BLaER1 treated with 17β-estradiol and CSF1 and Interleukin-3, amounts not matched to agents 10 nM and 100 nM (cell line): Measurements from ENCODE around the gene VWDE.
A peak's percentile ranks its signal among the peaks of the same experiment; 100 is the strongest.

Experiments
- H3K27ac ChIP-seq, 11 experiments: shearing (Covaris generic); formaldehyde crosslinking; 2 replicates each; pipeline ENCODE4 v1.8.1; 2022
- H3K27me3 ChIP-seq, 11 experiments: shearing (Covaris generic); formaldehyde crosslinking; 2 replicates each; pipeline ENCODE4 v1.8.1; 2022
- H3K36me3 ChIP-seq, 11 experiments: shearing (Covaris generic); formaldehyde crosslinking; 2 replicates each; pipeline ENCODE4 v1.8.1; 2022
- H3K4me1 ChIP-seq, 10 experiments: shearing (Covaris generic); formaldehyde crosslinking; 2 replicates each; pipeline ENCODE4 v1.8.1; 2022
- H3K4me2 ChIP-seq, 11 experiments: shearing (Covaris generic); formaldehyde crosslinking; 2 replicates each; pipeline ENCODE4 v1.8.1; 2022
- H3K4me3 ChIP-seq, 10 experiments: shearing (Covaris generic); formaldehyde crosslinking; 2 replicates each; pipeline ENCODE4 v1.8.1; 2022
- H3K9ac ChIP-seq, 11 experiments: shearing (Covaris generic); formaldehyde crosslinking; 2 replicates each; pipeline ENCODE4 v1.8.1; 2022
- H3K9me3 ChIP-seq, 11 experiments: shearing (Covaris generic); formaldehyde crosslinking; replicated peaks in 1 of 11; 2 replicates each; pipeline ENCODE4 v1.8.1; 2022
- H4K20me1 ChIP-seq, 11 experiments: shearing (Covaris generic); formaldehyde crosslinking; 2 replicates each; pipeline ENCODE4 v1.8.1; 2022
- Cebpa-rat ChIP-seq, 11 experiments: shearing (Covaris generic); IDR thresholded peaks; 2 replicates each; pipeline ENCODE4 v1.8.1; 2022

The VWDE gene

GRCh38 chr7:12300415-12300814 lies 103.2 kb downstream of the VWDE start:
- Histone ChIP-seq H3K9ac (no peak overlapping the region), H3K4me1 (peaks cover 0 to 3% (median under 1%) of the 10 kb centered on the region in 10 experiments; a peak in 9 of 20 replicates), H3K4me2 (no peak overlapping the region), H3K36me3 (no peaks in the 10 kb centered on the region), H3K9me3 (peaks cover 0 to 17% (median 8%) of the 10 kb centered on the region in 11 experiments; a peak in 12 of 22 replicates), H3K4me3 (no peak overlapping the region), H4K20me1 (no peaks in the 10 kb centered on the region), H3K27me3 (no peaks in the 10 kb centered on the region), H3K27ac (no peak overlapping the region)
- no peak for TF ChIP-seq Cebpa-rat (IDR thresholded peaks at IDR 0.05)

- no peaks in the 10 kb centered on the region for H4K20me1 ChIP-seq
- H3K4me3 ChIP-seq: no peak overlapping the region
- no peaks in the 10 kb centered on the region for H3K36me3 ChIP-seq
- peaks cover 9 to 14% (median 11%) of the 10 kb centered on the region in 10 experiments for H3K4me1 ChIP-seq
- H3K27me3 ChIP-seq: no peaks in the 10 kb centered on the region
- no peak overlapping the region for H3K4me2 ChIP-seq
- H3K27ac ChIP-seq: no peak overlapping the region
- H3K9ac ChIP-seq: no peak overlapping the region
- peaks cover 0 to 14% (median 9%) of the 10 kb centered on the region in 11 experiments; a peak in 13 of 22 replicates for H3K9me3 ChIP-seq
- TF ChIP-seq Cebpa-rat (IDR thresholded peaks at IDR 0.05): no peak
These were observed 104.3 kb downstream of the VWDE start for GRCh38 chr7:12299367-12299766.

- Histone ChIP-seq H3K4me1 (peaks cover 12 to 17% (median 15%) of the 10 kb centered on the region in 10 experiments), H3K4me2 (no peak overlapping the region), H3K36me3 (no peaks in the 10 kb centered on the region)
These were observed 106.2 kb downstream of the VWDE start for GRCh38 chr7:12297283-12298108.

GRCh38 chr7:12296051-12296570 lies 107.6 kb downstream of the VWDE start:
- Histone ChIP-seq H3K27me3 (no peaks in the 10 kb centered on the region), H4K20me1 (no peaks in the 10 kb centered on the region), H3K4me3 (no peak overlapping the region), H3K27ac (no peak overlapping the region), H3K4me2 (no peak overlapping the region), H3K9ac (no peak overlapping the region), H3K36me3 (no peaks in the 10 kb centered on the region), H3K4me1 (peaks cover 12 to 17% (median 15%) of the 10 kb centered on the region in 10 experiments), H3K9me3 (peaks cover 19 to 43% (median 34%) of the 10 kb centered on the region in 11 experiments)
- TF ChIP-seq Cebpa-rat (IDR thresholded peaks at IDR 0.05): no peak

More at GRCh38 chr7:12297283-12298108, 106.2 kb downstream of the VWDE start:
- H3K4me3 ChIP-seq: no peak overlapping the region
- no peak for TF ChIP-seq Cebpa-rat (IDR thresholded peaks at IDR 0.05)
- H3K27ac ChIP-seq: no peak overlapping the region
- H4K20me1 ChIP-seq: no peaks in the 10 kb centered on the region
- peaks cover 5 to 29% (median 21%) of the 10 kb centered on the region in 11 experiments; a peak in 16 of 22 replicates for H3K9me3 ChIP-seq
- no peaks in the 10 kb centered on the region for H3K27me3 ChIP-seq
- no peak overlapping the region for H3K9ac ChIP-seq

DNA sequence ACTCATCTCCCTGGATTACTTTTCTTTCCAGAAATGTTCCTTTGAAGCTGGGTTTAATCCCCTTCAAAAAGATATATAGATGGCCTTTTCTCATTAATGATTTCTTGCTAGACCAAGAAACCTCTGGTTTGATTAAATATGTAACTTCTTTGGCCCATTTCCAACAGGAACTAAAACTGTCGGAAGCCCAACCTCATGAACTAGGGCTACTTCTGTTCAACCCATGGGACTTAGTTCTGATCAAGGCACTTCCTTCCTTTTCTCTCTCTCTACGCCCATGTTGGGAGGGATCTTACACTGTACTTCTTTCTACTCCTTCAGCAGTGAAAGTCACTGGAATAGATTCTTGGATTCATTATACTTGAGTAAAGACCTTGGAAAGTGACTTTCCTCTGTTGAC lies 109.0 kb downstream of the VWDE start:
- TF ChIP-seq Cebpa-rat (IDR thresholded peaks at IDR 0.05): no peak
- Histone ChIP-seq H4K20me1 (no peaks in the 10 kb centered on the region), H3K27ac (peak overlapping the region in 1 of 11 experiments; percentile 26; a peak in 2 of 22 replicates), H3K4me2 (peak overlapping the region; percentile 47 to 76 (median 59)), H3K9ac (no peak overlapping the region), H3K4me3 (no peak overlapping the region), H3K27me3 (no peaks in the 10 kb centered on the region), H3K9me3 (peaks cover 33 to 57% (median 48%) of the 10 kb centered on the region in 11 experiments), H3K36me3 (no peaks in the 10 kb centered on the region), H3K4me1 (peaks cover 12 to 17% (median 15%) of the 10 kb centered on the region in 10 experiments)

- no peaks in the 10 kb centered on the region for H3K27me3 ChIP-seq
- H3K4me3 ChIP-seq: no peak overlapping the region
- no peak for TF ChIP-seq Cebpa-rat (IDR thresholded peaks at IDR 0.05)
- no peaks in the 10 kb centered on the region for H4K20me1 ChIP-seq
- no peak overlapping the region for H3K4me2 ChIP-seq
- peaks cover 12 to 17% (median 15%) of the 10 kb centered on the region in 10 experiments for H3K4me1 ChIP-seq
- H3K36me3 ChIP-seq: no peaks in the 10 kb centered on the region
- H3K9ac ChIP-seq: no peak overlapping the region
- H3K9me3 ChIP-seq: peaks cover 44 to 64% (median 57%) of the 10 kb centered on the region in 11 experiments
- no peak overlapping the region for H3K27ac ChIP-seq
These were observed 111.8 kb downstream of the VWDE start for GRCh38 chr7:12291870-12292269.

GRCh38 chr7:12290761-12291160 lies 112.9 kb downstream of the VWDE start:
- peaks cover 44 to 58% (median 56%) of the 10 kb centered on the region in 11 experiments for H3K9me3 ChIP-seq
- H3K4me3 ChIP-seq: no peak overlapping the region
- H3K4me1 ChIP-seq: peaks cover 12 to 17% (median 15%) of the 10 kb centered on the region in 10 experiments
- H3K4me2 ChIP-seq: no peak overlapping the region
- no peak overlapping the region for H3K9ac ChIP-seq
- H3K27ac ChIP-seq: no peak overlapping the region
- H3K27me3 ChIP-seq: no peaks in the 10 kb centered on the region
- H4K20me1 ChIP-seq: no peaks in the 10 kb centered on the region
- no peak for TF ChIP-seq Cebpa-rat (IDR thresholded peaks at IDR 0.05)
- H3K36me3 ChIP-seq: no peaks in the 10 kb centered on the region

- Histone ChIP-seq H3K4me2 (no peak overlapping the region), H3K4me3 (no peak overlapping the region), H3K9me3 (peaks cover 43 to 57% (median 52%) of the 10 kb centered on the region in 11 experiments), H3K4me1 (peaks cover 8 to 11% (median 10%) of the 10 kb centered on the region in 10 experiments), H3K27me3 (no peaks in the 10 kb centered on the region), H3K36me3 (no peaks in the 10 kb centered on the region), H3K27ac (no peak overlapping the region), H3K9ac (no peak overlapping the region), H4K20me1 (no peaks in the 10 kb centered on the region)
- TF ChIP-seq Cebpa-rat (IDR thresholded peaks at IDR 0.05): no peak
These were observed 113.7 kb downstream of the VWDE start for GRCh38 chr7:12289996-12290395.

- Histone ChIP-seq H3K9ac (no peak overlapping the region), H3K36me3 (no peaks in the 10 kb centered on the region), H3K27me3 (no peaks in the 10 kb centered on the region), H4K20me1 (no peaks in the 10 kb centered on the region), H3K4me2 (no peak overlapping the region), H3K4me3 (no peak overlapping the region), H3K27ac (no peak overlapping the region), H3K9me3 (peaks cover 38 to 42% (median 41%) of the 10 kb centered on the region in 11 experiments), H3K4me1 (no peaks in the 10 kb centered on the region)
- no peak for TF ChIP-seq Cebpa-rat (IDR thresholded peaks at IDR 0.05)
These were observed 115.8 kb downstream of the VWDE start for GRCh38 chr7:12287901-12288300.
